ENCODE data around the gene TCFL5.

Gene TCFL5

DNA sequence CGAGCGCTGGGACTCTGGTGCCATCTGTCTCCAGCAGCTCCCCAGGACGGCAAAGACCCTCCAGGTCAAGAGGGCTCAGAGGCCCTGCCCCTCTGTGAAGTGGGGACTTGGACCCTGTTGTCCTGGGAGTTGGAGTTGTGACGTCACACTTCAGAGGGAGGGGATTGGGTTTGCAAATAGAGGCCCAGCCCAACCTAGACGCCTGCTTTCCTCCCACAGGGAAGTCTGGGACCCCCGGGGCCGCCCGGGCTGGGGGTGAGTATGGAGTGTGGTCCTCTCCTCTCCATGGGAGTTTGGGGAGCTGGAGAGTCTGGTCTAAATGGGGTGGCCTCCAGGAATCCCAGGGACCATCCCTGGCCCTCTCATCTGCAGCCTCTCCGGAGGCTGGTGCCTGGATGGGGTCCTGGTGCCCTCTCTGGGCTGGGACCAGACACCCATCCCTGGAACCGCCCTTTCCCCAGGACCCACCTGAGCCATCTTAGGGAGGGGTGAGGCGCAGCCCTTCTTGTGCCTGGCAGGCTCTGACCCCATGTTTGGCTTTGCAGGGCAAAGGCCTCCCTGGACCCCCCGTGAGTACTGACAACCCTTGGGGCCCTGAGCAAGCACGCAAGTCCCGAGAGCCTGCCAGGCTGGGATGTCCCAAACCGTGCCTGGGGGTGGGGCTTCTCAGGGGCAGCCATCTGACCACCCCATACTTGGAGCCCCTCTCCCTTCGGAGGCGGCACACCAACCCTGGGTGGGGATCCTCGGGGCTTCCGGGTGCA is 40.5 kb downstream of the TCFL5 start:
- no peak for DNase-seq

DNA sequence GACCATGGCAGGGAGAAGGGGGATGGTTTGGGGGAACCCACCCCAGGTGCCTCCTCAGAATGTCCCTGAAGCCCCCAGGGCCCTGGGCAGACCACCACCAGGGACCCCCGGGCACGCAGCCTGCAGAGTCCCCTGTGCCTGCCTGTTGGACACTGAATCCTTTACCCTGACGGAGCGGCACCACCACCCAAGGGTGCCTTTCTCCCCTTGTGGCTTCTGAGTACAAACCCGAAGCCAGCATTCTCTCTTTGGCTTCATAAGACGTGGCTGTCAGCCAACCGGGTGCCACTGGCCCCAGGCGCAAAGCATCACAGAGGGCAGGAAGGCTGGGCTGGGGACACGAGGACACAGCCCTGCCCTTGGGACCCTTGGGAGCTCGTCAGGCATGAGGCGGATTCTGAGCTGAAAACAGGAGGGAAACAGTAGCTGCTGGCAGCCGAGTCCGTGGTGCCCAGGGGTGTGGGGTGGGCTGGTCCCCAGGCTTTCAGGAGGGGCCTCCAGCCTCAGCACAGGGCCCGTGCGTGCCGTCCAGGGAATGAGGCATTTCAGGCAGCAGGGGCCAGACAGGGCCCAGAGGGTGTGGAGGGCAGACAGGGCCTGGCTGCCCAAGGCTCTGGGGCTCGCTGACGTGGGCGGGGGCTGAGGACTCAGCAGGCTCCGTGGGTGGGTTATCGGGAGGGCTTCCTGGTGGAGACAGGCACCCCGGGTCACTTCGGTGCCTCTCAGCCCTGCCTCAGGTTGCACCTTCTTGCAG is 41.2 kb downstream of the TCFL5 start:
- DNase-seq, result no peak

DNA sequence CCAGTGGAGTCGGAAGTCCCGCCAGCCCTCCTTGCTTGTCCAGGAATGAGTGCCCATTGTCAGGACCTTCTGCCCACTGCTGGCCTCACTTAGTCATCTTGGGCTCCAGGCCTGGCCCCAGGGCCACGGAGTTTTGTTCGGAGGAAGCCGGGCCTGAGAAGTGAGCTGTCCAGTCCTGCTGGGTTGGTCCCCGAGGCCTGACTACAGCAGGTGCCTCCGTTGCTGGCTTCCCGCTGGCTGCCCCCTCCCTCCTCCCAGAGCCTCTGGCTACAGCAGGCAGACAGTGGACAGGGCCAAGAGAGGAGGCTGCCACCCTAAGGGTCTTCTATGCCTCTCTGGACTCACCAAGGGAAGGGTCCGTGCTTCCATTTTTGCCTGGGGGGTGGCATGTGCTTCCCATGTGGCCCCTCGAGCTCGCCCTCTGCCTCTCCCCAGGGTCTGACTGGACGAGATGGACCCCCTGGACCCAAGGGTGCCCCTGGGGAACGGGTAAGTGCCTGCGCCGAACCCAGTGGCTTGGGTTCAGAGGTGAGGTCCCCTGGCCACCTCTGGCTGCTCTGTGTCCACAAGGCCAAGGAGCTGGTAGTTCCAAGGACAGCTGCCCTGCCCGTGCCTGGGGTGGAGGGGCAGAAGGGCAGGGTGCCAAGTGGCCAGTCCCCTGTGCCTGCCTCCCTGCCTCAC is 42.0 kb downstream of the TCFL5 start:
- DNase-seq, result no peak

DNA sequence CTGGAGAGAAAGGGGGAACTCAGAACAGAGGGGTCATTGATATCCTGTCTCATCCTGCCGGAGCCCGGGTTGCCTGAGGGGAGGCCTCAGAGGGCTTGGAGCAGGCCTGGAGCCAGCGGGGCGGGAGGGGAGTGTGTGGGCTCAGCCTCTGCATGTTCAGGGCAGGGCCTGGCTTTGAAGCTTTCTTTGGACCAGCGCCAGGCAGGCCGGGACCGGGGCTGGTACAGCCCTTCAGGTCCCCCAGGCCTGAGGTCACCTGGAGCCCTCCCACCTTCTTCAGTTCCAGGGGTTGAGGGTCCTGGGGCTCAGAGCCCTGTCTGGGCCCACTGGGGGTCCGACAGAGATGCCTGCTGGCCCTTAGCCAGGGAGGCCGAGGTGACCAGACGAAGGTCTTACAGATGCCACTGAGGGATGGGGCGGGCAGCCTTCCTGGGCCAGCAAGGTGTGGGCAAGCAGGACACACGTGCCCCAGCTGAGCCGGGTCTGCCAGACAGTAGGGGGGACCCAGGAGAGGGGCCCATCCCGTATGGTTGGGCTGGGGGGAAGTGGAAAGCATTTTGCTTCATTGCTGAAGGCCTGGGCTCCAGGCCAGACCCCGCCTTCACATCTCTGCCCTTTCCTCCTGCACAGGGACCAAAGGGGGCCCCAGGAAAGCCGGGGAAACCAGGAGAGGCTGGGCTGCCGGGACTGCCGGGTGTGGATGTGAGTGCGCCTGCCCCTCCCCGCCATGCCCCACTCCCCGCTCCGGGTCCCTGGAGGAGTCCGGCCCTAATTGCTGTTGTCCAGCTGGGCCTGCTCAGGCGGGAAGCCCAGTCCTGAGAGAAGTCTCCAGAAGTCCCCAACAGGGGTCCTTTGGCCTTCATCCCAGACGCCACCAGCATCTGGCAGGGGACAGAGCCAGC is 42.8 kb downstream of the TCFL5 start:
- peak; percentile 18 for DNase-seq

DNA sequence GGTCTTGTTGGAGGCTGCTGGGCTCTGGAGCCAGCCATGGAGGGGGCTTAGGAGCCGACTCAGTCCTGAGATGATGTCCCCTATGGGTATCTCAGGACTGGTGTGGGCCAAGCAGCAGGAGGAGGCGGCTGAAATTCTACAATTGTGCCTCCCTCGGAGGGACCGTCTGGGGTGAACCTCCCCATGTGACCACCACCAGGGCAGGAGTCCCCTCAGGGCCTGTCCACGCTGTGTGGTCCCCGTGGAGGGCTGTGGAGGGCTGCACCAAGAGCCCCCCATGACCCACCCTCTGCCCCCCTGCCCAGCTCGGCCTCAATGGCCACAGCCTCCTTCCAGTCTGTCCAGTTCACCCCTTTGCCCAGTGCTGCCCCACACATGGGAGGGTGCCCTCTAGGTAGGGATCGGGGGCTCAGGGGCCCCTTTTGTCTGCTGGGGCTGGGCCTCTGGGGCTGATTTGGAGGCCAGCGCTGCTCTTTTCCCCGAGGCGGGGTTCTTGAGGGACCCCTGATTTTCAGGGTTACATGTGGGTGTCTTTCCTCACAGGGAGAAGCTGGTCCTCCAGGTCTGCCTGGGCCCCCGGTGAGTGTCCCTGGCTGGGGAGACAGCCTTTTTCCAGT is 43.5 kb downstream of the TCFL5 start:
- DNase-seq, result no peak

DNA sequence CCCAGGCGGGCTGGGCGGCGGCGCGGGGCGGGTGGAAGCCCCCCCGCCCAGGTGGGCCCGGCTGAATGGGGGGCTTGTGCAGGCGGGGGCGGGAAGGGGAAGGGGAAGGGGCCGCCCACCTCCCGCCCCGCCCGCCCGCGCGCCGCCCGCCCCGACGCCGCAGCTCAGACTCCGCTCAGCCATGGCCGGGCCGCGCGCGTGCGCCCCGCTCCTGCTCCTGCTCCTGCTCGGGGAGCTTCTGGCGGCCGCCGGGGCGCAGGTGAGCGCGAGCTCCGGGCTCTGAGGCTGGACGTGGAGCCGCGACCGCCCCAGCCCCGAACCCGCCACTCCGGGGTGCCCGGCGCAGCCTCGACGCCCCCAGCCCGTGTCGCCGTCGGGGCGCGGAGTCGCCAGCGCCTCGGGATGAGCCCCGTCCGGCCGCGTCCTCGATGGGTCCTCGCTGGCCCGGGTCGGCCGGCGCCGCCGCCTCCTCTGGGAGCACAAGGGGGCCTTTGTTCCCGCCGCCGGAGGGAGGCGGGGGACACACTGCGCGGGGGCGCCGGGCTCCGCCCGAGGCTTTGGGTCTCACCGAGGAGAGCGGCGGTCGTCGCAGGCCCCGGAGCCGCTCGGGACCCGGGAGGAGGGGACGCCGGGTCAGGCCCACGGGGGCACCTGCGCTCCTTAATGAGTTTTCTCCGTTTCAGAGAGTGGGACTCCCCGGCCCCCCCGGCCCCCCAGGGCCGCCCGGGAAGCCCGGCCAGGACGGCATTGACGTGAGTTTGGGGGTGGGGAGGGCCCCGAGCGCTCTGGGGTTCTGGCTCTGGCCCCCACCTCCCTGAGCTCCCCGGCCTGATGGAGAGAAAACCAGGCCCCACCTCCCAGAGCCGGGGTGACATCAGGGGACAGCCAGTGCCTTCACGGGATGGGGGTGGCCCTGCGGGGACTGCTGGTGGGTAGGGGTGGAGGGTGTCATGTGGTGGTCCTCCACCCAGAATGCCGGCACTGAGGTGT is 44.4 kb downstream of the TCFL5 start, which contains the start of gene COL9A3:
Gene COL9A3, plus strand, starts transcription at position 167 of the 990 bp plus-strand sequence. Its CDS starts 15 bp downstream, at position 182.
- no peak for DNase-seq

DNA sequence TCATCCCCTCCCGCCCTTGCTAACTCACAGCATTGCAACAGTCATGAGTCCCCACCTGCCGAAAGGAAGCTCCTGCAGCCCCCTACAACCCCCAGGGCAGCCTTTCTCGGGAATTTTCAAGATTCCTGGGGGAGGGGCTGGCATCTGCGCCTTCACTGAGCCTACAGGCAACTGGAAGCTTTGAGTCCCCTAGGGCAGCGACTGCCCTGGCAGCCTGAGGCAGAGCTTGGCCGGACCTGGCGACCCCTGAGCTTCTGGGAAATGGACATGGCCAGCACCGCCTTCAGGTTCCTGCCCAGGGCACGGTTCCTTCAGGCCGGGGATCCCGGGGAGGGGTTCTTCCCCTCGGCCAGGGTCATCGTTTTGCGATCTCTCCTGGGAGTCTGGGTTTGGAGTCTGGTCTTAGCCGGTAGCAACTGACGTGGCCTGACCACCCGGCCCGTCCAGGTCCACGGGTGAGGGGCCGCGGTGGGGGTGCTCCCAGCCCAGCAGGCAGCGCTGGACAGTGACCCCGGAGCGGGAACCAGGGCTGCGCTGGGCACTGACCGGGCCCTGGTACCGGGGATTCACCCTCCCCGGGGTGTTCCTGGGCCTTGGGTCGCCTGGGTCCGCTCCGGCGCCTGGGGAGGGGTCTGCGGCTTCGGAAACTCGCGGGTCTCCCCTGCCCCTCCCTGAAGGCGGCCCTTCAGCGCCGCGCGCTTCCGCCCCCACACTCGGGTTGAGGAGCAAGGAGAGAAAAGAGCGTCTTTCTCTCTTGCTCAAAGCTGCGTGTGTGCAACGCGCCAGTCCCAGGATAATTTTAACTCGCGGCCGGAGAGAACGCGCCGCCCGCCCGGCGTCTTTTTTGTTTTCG is 45.4 kb downstream of the TCFL5 start:
- peak; percentile 16 for DNase-seq

DNA sequence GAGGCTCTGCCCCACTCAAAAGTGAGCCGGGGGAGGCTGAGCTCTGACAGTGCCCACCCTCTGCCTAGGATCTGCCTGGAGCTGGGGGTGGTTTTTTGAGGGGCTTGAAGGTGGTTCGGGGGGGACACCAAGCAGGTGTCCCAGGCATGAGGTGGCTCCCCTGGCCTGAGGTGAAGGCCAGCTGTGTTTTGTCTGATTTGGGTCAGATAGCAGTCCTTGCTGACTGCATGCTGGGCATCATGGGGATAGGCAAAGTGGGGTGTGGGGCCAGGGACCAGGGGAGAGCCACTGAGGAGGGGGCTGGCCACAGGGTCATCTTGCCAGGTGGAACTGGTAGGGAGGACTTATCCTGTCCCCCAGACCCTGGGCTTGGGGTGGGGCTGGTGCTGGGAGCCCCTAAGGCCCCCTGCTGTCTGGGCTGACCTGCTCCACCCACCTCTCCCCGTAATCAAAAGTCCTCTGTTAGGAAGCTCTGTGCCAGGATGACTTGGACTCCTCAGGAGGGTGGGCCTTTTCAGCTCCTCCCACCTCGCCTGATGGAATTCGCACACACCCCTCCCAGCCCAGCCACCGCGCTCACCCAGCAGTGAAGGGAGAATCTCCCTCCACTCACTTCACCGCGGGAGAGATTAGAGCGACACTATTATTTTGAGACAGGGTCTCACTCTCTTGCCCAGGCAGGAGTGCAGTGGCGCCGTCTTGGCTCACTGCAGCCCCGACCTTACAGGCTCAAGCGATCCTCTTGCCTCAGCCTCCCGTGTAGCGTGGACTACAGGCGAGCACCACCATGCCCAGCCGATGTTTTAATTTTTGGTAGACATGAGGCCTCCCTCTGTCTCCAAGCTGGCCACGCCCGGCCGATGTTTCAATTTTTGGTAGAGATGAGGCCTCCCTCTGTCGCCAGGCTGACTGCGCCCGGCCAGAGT is 46.3 kb downstream of the TCFL5 start:
- DNase-seq, result peak; percentile 25

DNA sequence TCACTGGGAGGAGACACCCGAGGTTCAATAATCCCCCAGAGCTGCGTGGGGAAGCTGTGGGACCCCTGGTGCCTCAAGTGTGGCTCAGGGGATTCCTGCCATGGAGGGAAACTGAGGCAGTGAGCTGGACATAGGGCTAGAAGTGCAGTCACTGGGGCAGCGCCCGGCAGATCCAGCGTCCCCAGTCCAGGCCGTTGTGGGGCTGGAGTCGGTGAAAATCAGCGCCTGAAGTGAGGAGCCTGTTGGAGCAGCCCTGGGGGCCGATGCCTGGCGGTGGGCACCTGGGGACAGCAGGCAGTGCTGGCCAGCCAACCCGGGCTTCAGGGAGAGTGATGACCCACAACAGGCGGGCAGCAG is 46.9 kb downstream of the TCFL5 start:
- DNase-seq, result no peak

DNA sequence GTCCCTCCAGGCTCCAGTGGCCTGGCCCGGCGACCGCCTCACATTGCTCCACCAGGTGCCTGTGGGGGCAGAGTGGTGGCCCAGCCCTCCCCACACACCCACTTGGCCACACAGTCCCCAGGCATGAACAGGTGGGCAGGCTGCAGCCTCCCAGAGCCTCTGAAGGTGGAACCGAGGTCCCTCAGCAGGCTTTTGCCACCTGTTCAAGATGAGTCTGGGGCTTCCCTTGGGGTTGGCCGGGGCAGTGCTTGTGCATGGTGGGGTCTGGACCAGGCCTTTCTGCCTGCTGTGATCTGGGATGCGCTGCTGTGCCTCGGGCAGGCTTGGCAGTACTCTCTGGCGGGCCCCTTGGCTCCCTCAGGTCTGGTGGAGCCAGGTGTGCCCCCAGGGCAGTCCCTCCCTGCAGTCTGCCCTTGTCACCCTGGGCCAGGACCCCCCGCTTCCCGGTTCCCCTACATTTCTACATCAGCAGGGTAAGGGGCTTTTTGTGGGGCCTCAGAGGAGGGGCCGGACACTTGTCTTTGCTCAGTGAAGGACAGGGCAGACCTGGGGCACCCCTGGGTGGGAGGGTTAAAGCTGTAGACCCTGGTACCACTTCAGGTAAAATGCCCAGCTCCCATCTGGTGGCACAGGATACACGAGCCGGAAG is 47.4 kb downstream of the TCFL5 start:
- DNase-seq, result no peak

DNA sequence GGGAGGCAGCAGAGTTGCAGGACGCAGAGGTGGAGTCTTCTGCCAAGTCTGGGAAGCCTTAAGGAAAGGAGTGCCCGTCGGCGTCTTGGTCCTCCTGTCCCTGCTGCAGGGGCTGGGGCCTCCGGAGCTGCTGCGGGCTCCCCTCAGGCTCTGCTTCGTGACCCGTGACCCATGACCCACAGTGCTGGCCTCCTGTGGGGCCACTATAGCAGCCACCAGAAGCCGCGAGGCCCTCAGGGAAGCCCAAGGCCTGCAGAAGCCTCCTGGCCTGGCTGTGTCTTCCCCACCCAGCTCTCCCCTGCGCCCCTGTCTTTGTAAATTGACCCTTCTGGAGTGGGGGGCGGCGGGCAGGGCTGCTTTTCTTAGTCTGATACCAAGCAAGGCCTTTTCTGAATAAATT is 48.0 kb downstream of the TCFL5 start:
- DNase-seq, result no peak

DNA sequence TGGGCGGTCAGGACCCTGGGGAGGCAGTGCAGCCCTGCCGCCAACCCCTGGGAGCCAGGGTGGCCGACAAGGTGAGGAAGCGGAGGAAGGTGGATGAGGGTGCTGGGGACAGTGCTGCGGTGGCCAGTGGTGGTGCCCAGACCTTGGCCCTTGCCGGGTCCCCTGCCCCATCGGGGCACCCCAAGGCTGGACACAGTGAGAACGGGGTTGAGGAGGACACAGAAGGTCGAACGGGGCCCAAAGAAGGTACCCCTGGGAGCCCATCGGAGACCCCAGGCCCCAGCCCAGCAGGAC is 48.8 kb downstream of the TCFL5 start:
- DNase-seq, result no peak

DNA sequence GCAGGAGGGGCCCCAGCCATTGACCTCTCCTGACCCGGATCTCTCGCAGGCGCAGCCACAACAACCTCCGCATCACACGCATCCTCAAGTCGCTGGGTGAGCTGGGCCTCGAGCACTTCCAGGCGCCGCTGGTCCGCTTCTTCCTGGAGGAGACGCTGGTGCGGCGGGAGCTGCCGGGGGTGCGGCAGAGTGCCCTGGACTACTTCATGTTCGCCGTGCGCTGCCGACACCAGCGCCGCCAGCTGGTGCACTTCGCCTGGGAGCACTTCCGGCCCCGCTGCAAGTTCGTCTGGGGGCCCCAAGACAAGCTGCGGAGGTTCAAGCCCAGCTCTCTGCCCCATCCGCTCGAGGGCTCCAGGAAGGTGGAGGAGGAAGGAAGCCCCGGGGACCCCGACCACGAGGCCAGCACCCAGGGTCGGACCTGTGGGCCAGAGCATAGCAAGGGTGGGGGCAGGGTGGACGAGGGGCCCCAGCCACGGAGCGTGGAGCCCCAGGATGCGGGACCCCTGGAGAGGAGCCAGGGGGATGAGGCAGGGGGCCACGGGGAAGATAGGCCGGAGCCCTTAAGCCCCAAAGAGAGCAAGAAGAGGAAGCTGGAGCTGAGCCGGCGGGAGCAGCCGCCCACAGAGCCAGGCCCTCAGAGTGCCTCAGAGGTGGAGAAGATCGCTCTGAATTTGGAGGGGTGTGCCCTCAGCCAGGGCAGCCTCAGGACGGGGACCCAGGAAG is 49.3 kb downstream of the TCFL5 start:
- DNase-seq, result no peak

DNA sequence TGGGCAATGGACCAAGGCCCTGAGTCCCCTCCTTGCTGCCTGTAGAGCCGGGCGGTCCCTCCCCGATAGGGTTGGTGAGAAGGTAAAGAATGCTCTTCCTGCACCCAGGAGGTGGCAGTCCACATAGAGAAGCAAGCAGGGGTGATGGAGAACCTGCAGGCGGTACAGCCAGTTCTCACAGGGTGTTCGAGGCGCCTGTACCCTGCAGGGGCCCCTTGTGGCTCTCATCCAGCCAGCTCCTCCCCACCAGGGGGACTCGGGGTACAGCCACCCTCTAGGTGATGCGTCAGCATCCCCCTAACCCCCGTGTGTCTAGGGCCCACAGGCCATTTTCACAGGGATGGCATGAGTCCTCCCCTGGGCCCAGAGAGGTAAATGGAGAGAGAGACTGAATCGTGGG is 49.9 kb downstream of the TCFL5 start:
- no peak for DNase-seq

DNA sequence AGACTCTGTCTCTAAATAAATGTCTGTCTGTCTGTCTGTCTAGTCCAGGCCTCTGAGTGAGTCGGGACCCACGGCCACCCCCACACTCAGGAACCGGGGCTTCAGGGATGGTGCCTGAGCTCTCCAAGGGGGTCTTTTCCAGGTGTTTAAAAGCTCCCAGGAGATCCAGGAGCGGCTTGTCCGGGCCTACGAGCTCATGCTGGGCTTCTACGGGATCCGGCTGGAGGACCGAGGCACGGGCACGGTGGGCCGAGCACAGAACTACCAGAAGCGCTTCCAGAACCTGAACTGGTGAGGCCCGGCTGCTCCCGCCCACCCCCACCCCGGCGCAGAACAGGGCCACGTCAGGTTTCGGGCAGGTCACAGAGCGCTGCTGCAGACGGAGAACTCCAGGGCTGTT is 50.3 kb downstream of the TCFL5 start:
- no peak for DNase-seq

DNA sequence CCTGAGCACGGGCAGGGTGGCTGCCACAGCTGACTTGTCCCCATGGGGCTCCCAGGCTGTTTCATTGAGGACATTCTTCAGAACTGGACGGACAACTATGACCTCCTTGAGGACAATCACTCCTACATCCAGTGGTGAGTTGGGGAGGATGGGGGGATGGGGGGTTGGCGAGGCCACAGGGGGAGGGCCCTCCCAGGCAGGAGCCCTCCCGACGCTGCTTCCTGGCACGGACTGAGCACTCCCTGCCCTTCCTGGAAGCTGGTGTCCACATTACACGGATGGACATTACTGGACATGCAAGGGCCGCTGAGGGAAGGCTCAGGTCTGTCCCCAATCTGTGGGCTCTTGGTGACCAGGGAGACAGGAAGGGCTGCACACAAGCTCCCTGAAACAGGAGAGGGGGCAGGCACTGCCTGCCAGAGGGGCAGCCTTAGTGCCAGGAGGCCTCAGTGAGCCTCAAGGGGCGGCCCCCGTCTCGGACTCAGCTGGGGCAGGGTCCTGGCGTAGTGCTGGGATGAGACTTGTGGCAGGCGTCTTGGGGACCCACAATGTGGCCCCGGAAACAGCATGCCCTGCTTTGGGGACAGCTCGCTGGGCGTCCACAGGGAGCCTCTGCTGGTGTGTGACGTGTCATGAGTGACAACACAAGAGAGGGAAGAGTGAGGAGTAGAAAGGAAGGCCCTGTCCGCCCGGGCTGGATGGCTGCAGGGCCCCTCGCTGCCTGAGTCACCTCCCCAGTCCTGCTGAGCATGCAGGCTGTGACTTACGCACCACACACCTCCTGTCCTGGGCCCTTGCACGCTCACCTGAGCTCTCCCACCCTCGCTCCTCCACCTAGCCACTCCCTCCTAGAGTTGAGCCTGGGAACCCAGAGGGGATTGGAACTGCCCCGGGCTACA is 51.8 kb downstream of the TCFL5 start:
- no peak for DNase-seq
